ENCODE measurements around the gene MROH7. TPM values are rescaled to one million over a fixed set of nuclear protein-coding genes. Genes with fewer than 3 reads are reported as not detected.

MROH7 gene
- total RNA-seq, 1 experiment from 2014 or later: not detected

DNA sequence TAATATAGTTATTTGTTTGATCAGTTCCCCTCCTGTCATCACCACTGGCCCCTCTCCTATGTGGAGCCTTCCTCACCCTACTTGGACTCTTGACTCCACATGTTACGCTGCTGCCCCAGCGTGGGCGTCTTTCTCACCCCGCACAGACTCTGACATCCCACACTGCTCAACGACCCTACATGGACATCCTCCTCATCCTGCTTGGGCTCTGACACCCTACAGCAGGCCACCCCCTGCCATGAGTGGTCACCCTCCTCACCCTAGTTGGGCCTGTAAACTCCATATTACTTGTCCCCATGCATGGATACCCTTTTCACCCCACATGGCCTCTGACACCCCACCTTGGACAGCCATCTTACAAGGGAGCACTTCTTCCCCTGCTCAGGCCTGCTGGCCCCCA is 95.1 kb downstream of the MROH7 start:
- ChIA-PET CTCF (no interaction called here), POLR2A (ENCODE audit: low non-redundant PET) (no interaction called here)
- DNase-seq (ENCODE audit: low spot score): no peak
- peaks cover 32% of the 10 kb centered on the region for H3K36me3 ChIP-seq (ENCODE audit: insufficient read depth, low read length, poor library complexity, severe bottlenecking)
- no TSS peak for BruUV-seq (replicated peaks)
- intact Hi-C loops (cut with micrococcal nuclease; ENCODE audit: unreplicated experiment): no loop called here
- TF ChIP-seq, protein P1, sequence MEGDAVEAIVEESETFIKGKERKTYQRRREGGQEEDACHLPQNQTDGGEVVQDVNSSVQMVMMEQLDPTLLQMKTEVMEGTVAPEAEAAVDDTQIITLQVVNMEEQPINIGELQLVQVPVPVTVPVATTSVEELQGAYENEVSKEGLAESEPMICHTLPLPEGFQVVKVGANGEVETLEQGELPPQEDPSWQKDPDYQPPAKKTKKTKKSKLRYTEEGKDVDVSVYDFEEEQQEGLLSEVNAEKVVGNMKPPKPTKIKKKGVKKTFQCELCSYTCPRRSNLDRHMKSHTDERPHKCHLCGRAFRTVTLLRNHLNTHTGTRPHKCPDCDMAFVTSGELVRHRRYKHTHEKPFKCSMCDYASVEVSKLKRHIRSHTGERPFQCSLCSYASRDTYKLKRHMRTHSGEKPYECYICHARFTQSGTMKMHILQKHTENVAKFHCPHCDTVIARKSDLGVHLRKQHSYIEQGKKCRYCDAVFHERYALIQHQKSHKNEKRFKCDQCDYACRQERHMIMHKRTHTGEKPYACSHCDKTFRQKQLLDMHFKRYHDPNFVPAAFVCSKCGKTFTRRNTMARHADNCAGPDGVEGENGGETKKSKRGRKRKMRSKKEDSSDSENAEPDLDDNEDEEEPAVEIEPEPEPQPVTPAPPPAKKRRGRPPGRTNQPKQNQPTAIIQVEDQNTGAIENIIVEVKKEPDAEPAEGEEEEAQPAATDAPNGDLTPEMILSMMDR (conservative IDR thresholded peaks at IDR 0.05; ENCODE audit: low read depth, low read length): no peak
- no peak for TF ChIP-seq EZH2 (IDR thresholded peaks at IDR 0.05; ENCODE audit: borderline replicate concordance, low read depth, low read length, poor library complexity, severe bottlenecking)
- H3K9me3 ChIP-seq (ENCODE audit: low read depth, low read length, poor library complexity, severe bottlenecking): no peaks in the 10 kb centered on the region
- no peak overlapping the region for H3K27ac ChIP-seq (ENCODE audit: low read depth, low read length, poor library complexity, severe bottlenecking)
- H3K4me3 ChIP-seq (ENCODE audit: low read depth, low read length, poor library complexity, severe bottlenecking): no peak overlapping the region
- H3K27me3 ChIP-seq (replicated peaks; ENCODE audit: insufficient read depth, low read depth, low read length, poor library complexity): no peaks in the 10 kb centered on the region
- no peaks in the 10 kb centered on the region for H3K4me1 ChIP-seq (ENCODE audit: insufficient read depth, low read length, poor library complexity, severe bottlenecking)

DNA sequence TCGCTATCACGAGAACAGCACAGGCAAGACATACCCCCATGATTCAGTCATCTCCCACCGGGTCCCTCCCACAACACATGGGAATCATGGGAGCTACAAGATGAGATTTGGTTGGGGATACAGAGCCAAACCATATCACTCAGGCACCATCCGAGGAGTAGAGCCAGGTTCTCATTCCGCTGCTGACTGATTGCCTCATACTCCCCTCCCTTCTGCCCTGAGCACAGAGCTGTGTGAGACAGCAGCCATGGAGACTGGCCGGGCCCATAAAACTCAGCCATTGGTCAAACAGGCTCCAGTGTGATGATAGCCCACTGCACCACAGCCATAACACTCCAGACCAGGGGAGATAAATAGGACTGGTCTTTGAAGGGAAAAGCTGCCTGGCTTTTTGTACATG is 96.7 kb downstream of the MROH7 start:
- no peak for TF ChIP-seq EZH2 (IDR thresholded peaks at IDR 0.05; ENCODE audit: borderline replicate concordance, low read depth, low read length, poor library complexity, severe bottlenecking)
- TF ChIP-seq, protein P1 (conservative IDR thresholded peaks at IDR 0.05; ENCODE audit: low read depth, low read length): no peak
- Histone ChIP-seq H3K9me3 (ENCODE audit: low read depth, low read length, poor library complexity, severe bottlenecking) (no peaks in the 10 kb centered on the region), H3K4me3 (ENCODE audit: low read depth, low read length, poor library complexity, severe bottlenecking) (no peak overlapping the region), H3K4me1 (ENCODE audit: insufficient read depth, low read length, poor library complexity, severe bottlenecking) (no peaks in the 10 kb centered on the region), H3K27ac (ENCODE audit: low read depth, low read length, poor library complexity, severe bottlenecking) (no peak overlapping the region), H3K36me3 (ENCODE audit: insufficient read depth, low read length, poor library complexity, severe bottlenecking) (peaks cover 34% of the 10 kb centered on the region), H3K27me3 (replicated peaks; ENCODE audit: insufficient read depth, low read depth, low read length, poor library complexity) (no peaks in the 10 kb centered on the region)
- CTCF ChIA-PET: no interaction called here
- BruUV-seq (replicated peaks): no TSS peak
- POLR2A ChIA-PET (ENCODE audit: low non-redundant PET): no interaction called here
- DNase-seq (ENCODE audit: low spot score): no peak
- intact Hi-C loops (cut with micrococcal nuclease; ENCODE audit: unreplicated experiment): no loop called here

DNA sequence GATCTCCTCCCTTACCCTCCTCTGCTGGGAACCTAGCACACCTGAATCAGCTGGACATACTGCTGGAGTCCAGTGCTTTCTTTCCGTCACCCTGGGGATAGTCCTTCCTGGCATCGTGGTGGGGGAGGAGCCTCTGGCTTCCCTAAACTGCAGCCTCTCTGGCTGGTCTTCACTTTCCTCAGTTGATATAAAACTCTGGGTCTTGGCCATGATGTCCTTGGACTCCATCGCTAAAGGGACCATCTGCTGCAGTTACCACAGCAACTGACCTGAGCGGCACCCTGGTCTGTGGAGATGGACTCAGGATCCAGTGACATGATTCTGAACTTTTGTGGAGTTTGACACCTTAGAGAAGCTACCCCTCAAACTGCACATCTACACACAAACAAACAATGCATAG is 99.9 kb downstream of the MROH7 start:
- BruUV-seq (replicated peaks): no TSS peak
- no peaks in the 10 kb centered on the region for H3K9me3 ChIP-seq (ENCODE audit: low read depth, low read length, poor library complexity, severe bottlenecking)
- ChIA-PET CTCF (no interaction called here), POLR2A (ENCODE audit: low non-redundant PET) (no interaction called here)
- H3K36me3 ChIP-seq (ENCODE audit: insufficient read depth, low read length, poor library complexity, severe bottlenecking): peaks cover 34% of the 10 kb centered on the region
- no peak for TF ChIP-seq EZH2 (IDR thresholded peaks at IDR 0.05; ENCODE audit: borderline replicate concordance, low read depth, low read length, poor library complexity, severe bottlenecking)
- TF ChIP-seq, protein P1 (conservative IDR thresholded peaks at IDR 0.05; ENCODE audit: low read depth, low read length): no peak
- no peak overlapping the region for H3K4me3 ChIP-seq (ENCODE audit: low read depth, low read length, poor library complexity, severe bottlenecking)
- no peak for DNase-seq (ENCODE audit: low spot score)
- no peaks in the 10 kb centered on the region for H3K4me1 ChIP-seq (ENCODE audit: insufficient read depth, low read length, poor library complexity, severe bottlenecking)
- H3K27me3 ChIP-seq (replicated peaks; ENCODE audit: insufficient read depth, low read depth, low read length, poor library complexity): no peaks in the 10 kb centered on the region
- intact Hi-C loops (cut with micrococcal nuclease; ENCODE audit: unreplicated experiment): no loop called here
- H3K27ac ChIP-seq (ENCODE audit: low read depth, low read length, poor library complexity, severe bottlenecking): no peak overlapping the region

Measured in A673 (cell line).